GM19438 (cell line): ENCODE data around the gene CST1.
"Not testable (repeated sequence)": the region's sequence is repeated elsewhere in the genome, so short reads cannot be mapped to it uniquely, and the experiment has no call there.

ENCODE experiments used
- ATAC-seq: cut with Tn5 transposase; IDR thresholded peaks from one replicate; pipeline ENCODE4 v1.9.1; 2021; ENCODE audit warnings: low read depth; ENCODE audit not compliant: unreplicated experiment

CST1 gene

DNA sequence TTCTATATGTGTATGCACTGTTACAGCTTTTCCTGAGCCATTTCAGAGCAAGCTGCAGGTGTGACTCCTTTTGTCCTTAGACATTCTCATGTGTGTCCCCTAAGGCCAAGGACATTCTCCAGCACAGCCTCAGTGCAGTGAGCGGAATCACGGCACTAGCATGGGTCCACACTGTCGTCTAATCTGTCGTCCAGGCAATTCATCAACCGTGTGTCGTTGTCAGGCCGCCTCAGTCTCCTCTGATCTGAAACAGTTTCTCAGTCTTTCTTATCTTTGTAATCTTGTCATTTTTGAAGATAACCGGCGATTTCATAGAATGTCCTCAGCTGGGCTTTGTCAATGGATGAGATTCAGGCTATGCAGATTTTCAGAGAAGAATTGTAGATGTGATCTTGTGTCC, 31.4 kb downstream of the CST1 start:
- not testable (repeated sequence) for ATAC-seq

GRCh38 chr20:23711778-23712177, 39.0 kb downstream of the CST1 start:
- not testable (repeated sequence) for ATAC-seq

- no peak for ATAC-seq
Measured at GRCh38 chr20:23710771-23711170, 40.0 kb downstream of the CST1 start.

- ATAC-seq, result no peak
Measured at GRCh38 chr20:23705895-23706294, 44.8 kb downstream of the CST1 start.

- no peak for ATAC-seq
Measured at GRCh38 chr20:23702021-23702420, 48.7 kb downstream of the CST1 start.

DNA sequence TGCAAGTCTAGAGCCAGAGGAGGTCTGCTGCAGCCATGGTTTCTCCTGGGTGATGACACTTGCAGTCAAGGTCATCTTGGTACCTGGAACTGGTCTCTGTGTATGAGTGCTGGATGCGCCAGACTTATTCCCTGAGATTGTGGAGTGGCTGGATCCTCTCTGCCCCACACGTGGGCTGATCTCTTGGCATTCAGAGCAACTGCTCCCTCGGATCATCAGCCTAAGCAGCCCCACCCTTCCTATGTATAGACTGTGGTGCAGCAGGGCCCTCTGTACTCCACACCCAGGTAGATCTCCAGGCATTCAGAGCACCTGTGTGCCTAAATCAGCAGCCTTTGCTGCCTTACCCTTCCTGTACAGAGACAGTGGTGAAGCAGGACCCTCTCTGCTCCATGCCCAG, 49.8 kb downstream of the CST1 start:
- no peak for ATAC-seq

DNA sequence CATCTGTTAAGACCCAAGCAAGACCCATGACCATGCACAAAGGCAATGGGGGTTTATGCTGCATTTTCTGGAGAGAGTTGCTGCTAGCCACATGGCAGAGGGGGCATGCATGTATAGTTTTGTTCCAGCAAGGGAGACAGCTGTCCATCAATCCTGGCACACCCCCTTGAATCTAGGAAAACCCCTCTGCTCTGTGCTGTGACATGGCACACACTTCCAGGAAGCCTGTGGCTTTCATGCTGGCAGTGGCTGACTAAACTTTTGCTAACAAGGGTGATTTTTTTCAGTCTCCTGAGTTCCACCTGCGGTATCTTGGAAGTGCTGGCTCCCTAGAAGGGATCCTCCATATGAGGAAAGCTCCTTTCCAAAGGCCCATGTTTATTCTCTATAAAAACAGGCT, 52.8 kb downstream of the CST1 start:
- ATAC-seq, result no peak
